Retina (tissue), 1 donor: ENCODE data around the gene EEA1.
A peak's percentile ranks its signal among the peaks of the same experiment; 100 is the strongest.

Experiments used
- DNase-seq: peaks from one replicate; pipeline ENCODE4 v3.0.0-alpha.2; 2016

The EEA1 gene

GRCh38 chr12:92877904-92878303, 51.2 kb downstream of the EEA1 start:
- DNase-seq = no peak

- DNase-seq = no peak
These were observed 52.6 kb downstream of the EEA1 start for GRCh38 chr12:92876496-92876895.

- DNase-seq = no peak
These were observed 58.0 kb downstream of the EEA1 start for GRCh38 chr12:92871116-92871515.

- no peak for DNase-seq
These were observed 62.7 kb downstream of the EEA1 start for GRCh38 chr12:92866418-92866817.

- DNase-seq = no peak
These were observed 65.8 kb downstream of the EEA1 start for GRCh38 chr12:92863251-92863650.

GRCh38 chr12:92861381-92861780, 67.7 kb downstream of the EEA1 start:
- DNase-seq = no peak

GRCh38 chr12:92860521-92860920, 68.6 kb downstream of the EEA1 start:
- no peak for DNase-seq

GRCh38 chr12:92859650-92860386, 69.3 kb downstream of the EEA1 start:
- DNase-seq = peak; percentile 35

- DNase-seq = no peak
These were observed 71.3 kb downstream of the EEA1 start for GRCh38 chr12:92857818-92858217.

GRCh38 chr12:92854344-92854743, 74.8 kb downstream of the EEA1 start:
- no peak for DNase-seq

- DNase-seq = no peak
These were observed 80.4 kb downstream of the EEA1 start for GRCh38 chr12:92848740-92849139.

GRCh38 chr12:92847368-92847767, 81.7 kb downstream of the EEA1 start:
- no peak for DNase-seq

- no peak for DNase-seq
These were observed 83.8 kb downstream of the EEA1 start for GRCh38 chr12:92845329-92845728.

- DNase-seq = no peak
These were observed 84.8 kb downstream of the EEA1 start for GRCh38 chr12:92844151-92844763.

GRCh38 chr12:92829686-92830282, 99.3 kb downstream of the EEA1 start:
- no peak for DNase-seq

- no peak for DNase-seq
These were observed 100.5 kb downstream of the EEA1 start for GRCh38 chr12:92828565-92828964.

GRCh38 chr12:92827836-92828431, 101.2 kb downstream of the EEA1 start:
- peak; percentile 10 for DNase-seq

- DNase-seq = no peak
These were observed 108.0 kb downstream of the EEA1 start for GRCh38 chr12:92821142-92821541.

GRCh38 chr12:92814584-92814983, 114.5 kb downstream of the EEA1 start:
- no peak for DNase-seq

GRCh38 chr12:92810370-92810769, 118.7 kb downstream of the EEA1 start:
- DNase-seq = no peak

- DNase-seq = no peak
These were observed 125.2 kb downstream of the EEA1 start for GRCh38 chr12:92803903-92804302.

- DNase-seq = no peak
These were observed 126.2 kb downstream of the EEA1 start for GRCh38 chr12:92802906-92803305.

- no peak for DNase-seq
These were observed 132.4 kb downstream of the EEA1 start for GRCh38 chr12:92796650-92797049.

GRCh38 chr12:92794814-92795213, 134.3 kb downstream of the EEA1 start:
- DNase-seq = no peak
